Stimulated activated CD4-positive, alpha-beta T cell treated with anti-CD3 and anti-CD28 coated beads, Interleukin-12 subunit alpha, Interleukin-12 subunit beta, amount 100 ng/mL, for 24 hours (primary cell): ENCODE results near the gene SPDYE3.
"Not testable (repeated sequence)": the region's sequence is repeated elsewhere in the genome, so short reads cannot be mapped to it uniquely, and the experiment has no call there.

ENCODE experiments used
- DNase-seq, 2 experiments: peaks; one replicate each; pipeline ENCODE4 v3.0.0-alpha.2; 2020; ENCODE audit warnings: low read depth in 2 of 2

The SPDYE3 gene

DNA sequence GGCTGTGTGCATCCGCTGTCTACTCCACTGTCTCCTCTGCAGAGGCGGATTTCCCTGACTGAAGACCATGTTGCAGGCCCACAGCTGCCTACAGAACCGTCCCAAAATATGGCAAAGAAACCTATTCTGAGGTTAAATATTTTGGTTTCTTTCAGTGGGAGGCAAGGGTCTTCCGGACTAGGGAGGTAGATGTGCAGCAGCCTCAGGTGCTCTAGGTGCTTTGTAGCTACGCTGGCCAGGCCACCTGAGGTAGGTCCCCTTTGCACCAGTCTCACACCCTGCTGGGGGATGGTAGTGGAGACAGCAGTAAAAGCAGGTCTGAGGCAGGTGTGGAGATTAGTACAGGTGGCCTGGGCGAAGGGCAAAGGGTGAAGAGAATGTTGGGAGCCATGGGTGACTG is 42.3 kb downstream of the SPDYE3 start:
- no peak for DNase-seq

- no peak for DNase-seq
Observed at GRCh38 chr7:100351657-100352058, 44.2 kb downstream of the SPDYE3 start.

GRCh38 chr7:100352230-100352781 is 44.8 kb downstream of the SPDYE3 start:
- DNase-seq: not testable (repeated sequence)

DNA sequence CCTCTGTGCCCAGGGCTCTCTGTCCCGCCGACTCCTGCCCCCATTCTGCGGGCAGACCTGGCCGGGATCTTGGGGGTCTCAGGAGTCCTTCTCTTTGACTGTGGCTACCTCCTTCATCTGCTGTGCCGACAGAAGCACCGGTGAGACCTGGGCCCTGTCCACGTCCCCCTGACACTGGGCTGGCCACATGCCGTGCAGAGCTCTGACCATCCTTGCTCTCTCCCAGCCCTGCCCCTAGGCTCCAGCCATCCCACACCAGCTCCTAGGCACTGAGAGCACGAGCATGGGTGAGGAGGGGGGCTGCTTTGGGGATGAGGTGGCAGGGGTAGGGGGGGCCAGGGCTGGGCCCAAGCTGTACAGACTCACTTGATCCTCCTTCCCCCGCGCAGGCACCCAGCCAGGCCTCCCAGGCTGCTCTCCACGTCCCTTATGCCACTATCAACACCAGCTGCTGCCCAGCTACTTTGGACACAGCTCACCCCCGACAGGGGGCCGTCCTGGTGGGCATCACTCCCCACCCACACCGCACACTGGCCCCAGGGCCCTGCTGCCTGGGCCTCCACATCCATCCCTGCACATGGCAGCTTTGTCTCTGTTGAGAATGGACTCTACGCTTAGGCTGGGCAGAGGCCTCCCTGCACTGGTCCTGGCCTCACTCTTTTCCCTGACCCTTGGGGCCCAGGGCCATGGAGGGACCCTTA is 45.6 kb downstream of the SPDYE3 start:
- DNase-seq: no peak

- no peak for DNase-seq
Observed at GRCh38 chr7:100353685-100354330, 46.3 kb downstream of the SPDYE3 start.

GRCh38 chr7:100356416-100357068 is 49.0 kb downstream of the SPDYE3 start:
- no peak for DNase-seq

- DNase-seq: no peak
Observed at GRCh38 chr7:100357131-100357561, 49.6 kb downstream of the SPDYE3 start.

- DNase-seq: no peak
Observed at GRCh38 chr7:100358027-100358856, 50.7 kb downstream of the SPDYE3 start, which contains the start of gene PILRB. Gene PILRB, plus strand, starts transcription at chr7:100358117. Its CDS starts 186 bp downstream, at chr7:100358303.

GRCh38 chr7:100358857-100359212 is 51.3 kb downstream of the SPDYE3 start:
- DNase-seq: no peak

- no peak for DNase-seq
Observed at GRCh38 chr7:100360135-100360854, 52.8 kb downstream of the SPDYE3 start.

- no peak for DNase-seq
Observed at GRCh38 chr7:100363098-100363497, 55.6 kb downstream of the SPDYE3 start.

GRCh38 chr7:100363797-100364196 is 56.3 kb downstream of the SPDYE3 start:
- not testable (repeated sequence) for DNase-seq

GRCh38 chr7:100364480-100364879 is 57.0 kb downstream of the SPDYE3 start:
- DNase-seq: no peak

DNA sequence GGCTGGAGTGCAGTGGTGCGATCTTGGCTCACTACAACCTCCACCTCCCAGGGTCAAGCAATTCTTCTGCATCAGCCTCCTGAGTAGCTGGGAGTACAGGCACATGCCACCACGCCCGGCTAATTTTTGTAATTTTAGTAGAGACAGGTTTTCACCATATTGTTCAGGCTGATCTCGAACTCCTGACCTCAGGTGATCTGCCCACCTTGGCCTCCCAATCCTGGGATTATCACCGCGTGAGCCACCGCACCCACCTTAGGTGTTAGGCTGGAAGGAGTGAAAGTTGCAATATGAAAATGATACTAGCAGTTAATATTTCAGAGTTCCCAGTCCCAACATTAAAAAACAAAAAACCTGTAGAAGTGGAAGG is 58.5 kb downstream of the SPDYE3 start:
- not testable (repeated sequence) for DNase-seq

DNA sequence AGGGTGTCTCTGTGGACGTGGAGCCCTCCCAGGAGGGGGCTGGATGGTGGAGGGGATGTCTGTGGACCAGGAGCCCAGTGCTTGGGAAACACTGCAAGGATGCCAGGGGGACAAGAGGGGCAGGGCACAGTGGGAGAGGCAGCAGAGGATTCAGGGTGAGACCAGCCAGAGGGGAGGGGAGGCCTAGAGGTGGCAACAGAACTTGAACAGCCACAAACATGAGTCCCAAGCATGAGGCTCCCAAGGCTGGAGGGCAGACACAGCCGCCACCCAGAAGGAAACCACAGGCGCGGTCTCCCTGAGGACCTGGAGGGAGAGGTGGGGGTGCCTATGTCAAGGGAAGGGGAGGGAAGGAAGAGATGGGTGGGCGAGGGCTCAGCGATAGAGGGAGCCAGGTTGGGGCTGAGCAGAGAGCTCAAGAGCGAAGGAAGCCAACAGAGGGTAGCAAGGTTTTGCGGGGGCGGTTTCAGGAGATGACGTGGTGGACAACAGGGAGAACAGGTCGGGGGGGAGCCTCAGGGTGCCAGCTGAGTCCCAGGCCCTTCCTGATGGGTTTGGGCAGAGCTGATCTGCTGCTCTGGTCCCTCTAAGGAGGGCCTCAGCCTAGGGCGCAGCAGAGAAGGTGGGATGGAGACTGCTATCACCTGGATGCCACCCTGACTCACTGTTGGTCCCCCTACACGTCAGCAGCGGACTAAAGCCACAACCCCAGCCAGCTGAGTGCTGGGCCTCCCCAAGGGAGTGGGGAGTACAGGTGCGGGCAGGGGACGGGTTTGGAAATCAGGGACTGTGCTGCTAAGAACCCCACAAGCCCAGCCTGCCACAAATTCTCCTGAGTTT is 59.1 kb downstream of the SPDYE3 start:
- no peak for DNase-seq

DNA sequence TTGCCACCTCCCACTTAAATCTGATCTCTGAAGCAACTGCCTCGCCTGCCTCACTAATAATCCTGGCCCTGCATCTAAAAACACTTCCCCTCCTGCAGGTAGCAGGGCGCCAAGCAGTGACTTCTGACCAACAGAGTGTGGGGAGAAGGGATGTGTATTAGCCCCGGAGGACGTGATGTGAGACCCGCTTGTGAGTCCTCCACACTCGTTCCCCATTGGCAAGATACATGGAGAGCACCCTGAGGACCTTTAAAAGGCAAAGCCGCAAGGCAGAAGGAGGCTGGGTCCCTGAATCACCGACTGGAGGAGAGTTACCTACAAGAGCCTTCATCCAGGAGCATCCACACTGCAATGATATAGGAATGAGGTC is 59.7 kb downstream of the SPDYE3 start:
- no peak for DNase-seq

DNA sequence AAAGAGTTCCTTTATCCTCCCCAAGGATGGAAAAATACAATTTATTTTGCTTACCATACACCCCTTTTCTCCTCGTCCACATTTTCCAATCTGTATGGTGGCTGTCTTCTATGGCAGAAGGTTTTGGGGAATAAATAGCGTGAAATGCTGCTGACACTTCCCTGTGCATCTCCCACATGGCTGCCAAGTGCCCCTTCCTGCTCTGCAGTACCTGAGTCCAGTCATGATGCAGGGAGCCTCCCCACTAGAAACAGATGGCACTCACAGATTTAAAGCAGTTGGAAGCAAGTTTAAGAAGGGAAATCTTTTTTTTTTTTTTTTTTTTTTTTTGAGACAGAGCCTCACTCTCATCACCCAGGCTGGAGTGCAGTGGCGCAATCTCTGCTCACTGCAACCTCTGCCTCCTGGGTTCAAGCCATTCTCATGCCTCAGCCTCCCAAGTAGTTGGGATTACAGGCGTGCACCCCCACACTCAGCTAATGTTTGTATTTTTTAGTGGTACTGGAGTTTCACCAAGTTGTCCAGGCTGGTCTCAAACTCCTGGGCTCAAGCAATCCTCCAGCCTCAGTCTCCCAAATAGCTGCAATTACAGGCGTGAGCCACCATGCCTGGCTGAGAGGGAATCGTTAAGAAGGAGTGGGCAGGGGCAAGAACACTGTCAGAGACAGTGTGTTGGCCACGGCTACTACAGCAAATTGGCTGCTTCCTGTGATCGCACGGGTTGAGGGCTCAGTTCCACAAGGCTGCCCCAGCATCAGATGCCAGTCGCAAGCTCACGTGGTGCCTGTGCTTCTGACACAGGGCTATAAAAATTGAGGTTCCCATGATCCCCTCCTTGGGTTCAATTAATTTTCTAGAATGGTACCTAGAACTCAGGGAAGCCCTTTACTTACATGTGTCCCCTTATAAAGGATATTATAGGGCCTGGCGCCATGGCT is 60.4 kb downstream of the SPDYE3 start:
- DNase-seq: no peak

DNA sequence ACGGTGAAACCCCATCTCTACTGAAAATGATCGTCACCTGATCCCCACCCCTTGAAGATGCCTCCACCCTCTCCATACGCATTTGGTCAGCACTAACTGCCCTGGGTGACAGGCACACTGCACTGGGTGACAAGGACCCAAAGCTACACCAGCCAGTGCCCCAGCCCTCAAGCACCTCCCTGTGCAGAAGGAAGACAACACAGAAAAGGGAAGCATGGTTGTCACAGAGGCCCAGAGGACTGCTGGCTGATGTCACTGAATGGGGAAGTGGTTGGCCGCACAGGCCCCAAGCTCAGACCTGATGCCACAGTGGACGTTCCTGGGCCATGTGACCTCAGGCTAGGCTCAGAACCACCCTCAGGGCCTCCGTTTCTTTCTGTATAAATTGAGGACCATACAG is 61.6 kb downstream of the SPDYE3 start:
- DNase-seq: no peak

GRCh38 chr7:100370303-100370702 is 62.8 kb downstream of the SPDYE3 start:
- DNase-seq: no peak
